Adrenal gland (tissue), 5 donors: ENCODE measurements around the gene AMBRA1.

Experiments used
- POLR2A ChIP-seq, 2 donors: fragments of 450-650 bp; IDR thresholded peaks; one replicate each; pipeline ENCODE4 v1.6.1; 2017; ENCODE audit warnings: antibody characterized with exemption in 2 of 2, mild to moderate bottlenecking in 2 of 2, moderate library complexity in 1 of 2
- TF ChIP-seq, protein P1 (sequence below), 6 experiments: fragments of 450-650 bp in 4 of 6; fragments of 200-600 bp in 2 of 6; sonication (generic) in 1 of 6; IDR thresholded peaks; 1 replicate in 5 of 6; 2 replicates in 1 of 6; pipeline versions ENCODE4 v1.5.1 to v1.8.0; 2016 to 2021; ENCODE audit warnings: antibody characterized with exemption in 6 of 6, mild to moderate bottlenecking in 2 of 6, moderate library complexity in 1 of 6
- donor health status: DM: no; HTN: no; CAD: no.

DNA sequence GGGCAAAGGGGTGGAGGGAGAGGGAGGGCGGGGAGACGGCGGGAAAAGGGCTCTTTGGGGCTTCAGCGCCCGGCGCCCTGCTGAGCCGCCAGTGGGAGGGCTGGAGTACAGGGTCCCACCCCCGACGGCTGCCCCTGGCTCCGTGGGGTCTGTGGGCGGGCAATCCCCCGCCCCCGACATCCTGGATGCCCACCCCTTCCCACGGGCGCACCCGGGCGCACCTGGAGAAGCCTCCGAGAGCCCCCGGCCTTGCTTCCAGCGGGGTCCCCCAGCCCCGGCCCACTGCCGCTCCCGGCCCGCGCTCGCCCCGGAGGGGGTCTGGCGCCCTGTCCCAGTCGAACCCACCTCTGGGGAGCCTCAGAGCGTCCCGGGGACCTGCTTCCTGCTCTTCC is 202.6 kb downstream of the AMBRA1 start:
- TF ChIP-seq, protein P1, sequence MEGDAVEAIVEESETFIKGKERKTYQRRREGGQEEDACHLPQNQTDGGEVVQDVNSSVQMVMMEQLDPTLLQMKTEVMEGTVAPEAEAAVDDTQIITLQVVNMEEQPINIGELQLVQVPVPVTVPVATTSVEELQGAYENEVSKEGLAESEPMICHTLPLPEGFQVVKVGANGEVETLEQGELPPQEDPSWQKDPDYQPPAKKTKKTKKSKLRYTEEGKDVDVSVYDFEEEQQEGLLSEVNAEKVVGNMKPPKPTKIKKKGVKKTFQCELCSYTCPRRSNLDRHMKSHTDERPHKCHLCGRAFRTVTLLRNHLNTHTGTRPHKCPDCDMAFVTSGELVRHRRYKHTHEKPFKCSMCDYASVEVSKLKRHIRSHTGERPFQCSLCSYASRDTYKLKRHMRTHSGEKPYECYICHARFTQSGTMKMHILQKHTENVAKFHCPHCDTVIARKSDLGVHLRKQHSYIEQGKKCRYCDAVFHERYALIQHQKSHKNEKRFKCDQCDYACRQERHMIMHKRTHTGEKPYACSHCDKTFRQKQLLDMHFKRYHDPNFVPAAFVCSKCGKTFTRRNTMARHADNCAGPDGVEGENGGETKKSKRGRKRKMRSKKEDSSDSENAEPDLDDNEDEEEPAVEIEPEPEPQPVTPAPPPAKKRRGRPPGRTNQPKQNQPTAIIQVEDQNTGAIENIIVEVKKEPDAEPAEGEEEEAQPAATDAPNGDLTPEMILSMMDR (IDR thresholded peaks at IDR 0.05) = no peak
- no peak for TF ChIP-seq POLR2A (IDR thresholded peaks at IDR 0.05)
